Measurements from ENCODE around the gene TTC13. TPM values are rescaled to one million over a fixed set of nuclear protein-coding genes. Genes with fewer than 3 reads are reported as not detected.
"Not testable (repeated sequence)": the region's sequence is repeated elsewhere in the genome, so short reads cannot be mapped to it uniquely, and the experiment has no call there.

The TTC13 gene
- total RNA-seq, 1 donor from 2014 or later: 17.0 TPM

DNA sequence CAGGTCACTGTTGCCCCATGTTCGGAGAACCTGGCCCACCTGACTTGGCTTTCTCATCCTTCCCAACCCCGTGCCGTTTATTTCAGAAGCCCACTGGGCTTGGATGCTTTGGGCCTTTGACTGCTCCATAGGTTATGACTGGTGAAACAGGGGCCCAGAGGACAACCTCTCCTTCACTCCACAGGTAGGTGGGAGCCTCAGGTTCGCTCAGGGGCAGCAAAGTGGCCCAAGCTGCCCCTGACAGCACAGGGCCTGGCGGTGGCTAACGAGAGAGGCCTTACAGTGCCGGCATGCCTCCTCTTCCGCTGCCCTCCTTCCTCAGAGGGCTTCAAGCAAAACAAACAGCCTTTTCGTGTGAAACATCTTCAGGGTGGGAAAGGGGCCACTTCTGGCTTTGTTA, 44.5 kb upstream of the TTC13 start:
- H3K4me1 ChIP-seq: peaks cover 26% of the 10 kb centered on the region
- H3K27me3 ChIP-seq (ENCODE audit: low read depth): no peaks in the 10 kb centered on the region
- peaks cover 9% of the 10 kb centered on the region for H3K36me3 ChIP-seq
- no peaks in the 10 kb centered on the region for H3K9me3 ChIP-seq
- ATAC-seq (no peak), DNase-seq (no peak)
- H3K4me3 ChIP-seq: no peak overlapping the region
- intact Hi-C loops (cut with DNase I): no loop called here
- H3K27ac ChIP-seq: no peak overlapping the region
- TF ChIP-seq, protein P1, sequence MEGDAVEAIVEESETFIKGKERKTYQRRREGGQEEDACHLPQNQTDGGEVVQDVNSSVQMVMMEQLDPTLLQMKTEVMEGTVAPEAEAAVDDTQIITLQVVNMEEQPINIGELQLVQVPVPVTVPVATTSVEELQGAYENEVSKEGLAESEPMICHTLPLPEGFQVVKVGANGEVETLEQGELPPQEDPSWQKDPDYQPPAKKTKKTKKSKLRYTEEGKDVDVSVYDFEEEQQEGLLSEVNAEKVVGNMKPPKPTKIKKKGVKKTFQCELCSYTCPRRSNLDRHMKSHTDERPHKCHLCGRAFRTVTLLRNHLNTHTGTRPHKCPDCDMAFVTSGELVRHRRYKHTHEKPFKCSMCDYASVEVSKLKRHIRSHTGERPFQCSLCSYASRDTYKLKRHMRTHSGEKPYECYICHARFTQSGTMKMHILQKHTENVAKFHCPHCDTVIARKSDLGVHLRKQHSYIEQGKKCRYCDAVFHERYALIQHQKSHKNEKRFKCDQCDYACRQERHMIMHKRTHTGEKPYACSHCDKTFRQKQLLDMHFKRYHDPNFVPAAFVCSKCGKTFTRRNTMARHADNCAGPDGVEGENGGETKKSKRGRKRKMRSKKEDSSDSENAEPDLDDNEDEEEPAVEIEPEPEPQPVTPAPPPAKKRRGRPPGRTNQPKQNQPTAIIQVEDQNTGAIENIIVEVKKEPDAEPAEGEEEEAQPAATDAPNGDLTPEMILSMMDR (IDR thresholded peaks at IDR 0.05): no peak

DNA sequence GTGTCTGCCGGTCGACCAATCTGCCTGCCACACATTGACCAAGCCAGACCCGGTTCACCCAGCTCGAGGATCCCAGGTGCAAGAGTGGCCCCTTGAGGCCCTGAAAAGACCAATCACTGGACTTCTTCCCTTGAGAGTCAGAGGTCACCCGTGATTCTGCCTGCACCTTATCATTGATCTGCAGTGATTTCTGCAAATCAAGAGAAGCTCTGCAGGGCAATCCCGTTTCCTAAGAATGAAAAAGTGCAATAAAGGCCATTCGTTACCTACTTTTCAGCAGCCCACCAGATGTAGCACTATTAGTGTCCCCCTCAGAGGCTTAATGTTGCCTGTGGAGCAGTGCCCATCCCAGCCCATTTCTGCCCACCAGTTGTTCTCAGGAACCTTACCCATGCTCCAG, 43.9 kb upstream of the TTC13 start:
- H3K27me3 ChIP-seq (ENCODE audit: low read depth); DNase-seq; H3K9me3 ChIP-seq; H3K27ac ChIP-seq; H3K4me3 ChIP-seq; ATAC-seq; H3K36me3 ChIP-seq; intact Hi-C loops (cut with DNase I): not testable (repeated sequence)
- peaks cover 23% of the 10 kb centered on the region for H3K4me1 ChIP-seq

DNA sequence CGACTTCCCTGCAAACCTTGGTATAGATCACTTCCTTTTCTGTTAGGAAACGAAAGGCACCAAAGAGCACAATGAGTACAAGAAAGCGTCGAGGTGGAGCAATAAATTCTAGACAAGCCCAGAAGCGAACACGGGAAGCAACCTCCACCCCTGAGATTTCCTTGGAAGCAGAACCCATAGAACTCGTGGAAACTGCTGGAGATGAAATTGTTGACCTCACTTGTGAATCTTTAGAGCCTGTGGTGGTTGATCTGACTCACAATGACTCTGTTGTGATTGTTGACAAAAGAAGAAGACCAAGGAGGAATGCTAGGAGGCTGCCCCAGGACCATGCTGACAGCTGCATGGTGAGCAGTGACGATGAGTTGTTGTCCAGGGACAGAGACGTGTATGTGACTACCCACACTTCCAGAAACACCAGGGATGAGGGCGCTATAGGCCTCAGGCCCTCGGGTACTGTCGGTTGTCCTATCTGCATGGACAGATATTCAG, 42.9 kb upstream of the TTC13 start:
- Histone ChIP-seq H3K27me3 (ENCODE audit: low read depth) (no peaks in the 10 kb centered on the region), H3K36me3 (peaks cover 14% of the 10 kb centered on the region), H3K27ac (peak overlapping the region; percentile 54), H3K9me3 (no peaks in the 10 kb centered on the region), H3K4me3 (no peak overlapping the region), H3K4me1 (peaks cover 23% of the 10 kb centered on the region)
- DNase-seq (no peak), ATAC-seq (peak; percentile 54 to 57)
- TF ChIP-seq, protein P1 (IDR thresholded peaks at IDR 0.05): no peak
- intact Hi-C loops (cut with DNase I): no loop called here

DNA sequence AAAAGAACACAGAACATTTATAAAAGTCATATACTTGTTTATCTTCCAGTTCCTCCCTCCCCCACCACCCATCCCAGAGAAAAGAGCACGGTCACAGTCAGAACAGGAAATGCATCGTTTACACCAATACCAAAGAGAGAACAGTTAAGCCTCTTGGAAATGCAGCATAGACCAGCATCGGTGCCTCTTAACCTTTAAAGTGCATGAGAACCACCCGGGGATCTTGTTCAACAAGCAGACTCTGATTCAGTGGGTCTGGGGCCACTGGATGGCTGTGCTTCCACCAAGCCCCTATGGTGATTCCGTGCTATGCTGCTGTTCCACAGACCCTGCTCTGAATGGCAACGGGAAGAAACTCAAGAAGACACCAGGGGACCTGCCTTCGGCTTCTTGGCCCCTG, 42.2 kb upstream of the TTC13 start:
- intact Hi-C loops (cut with DNase I): no loop called here
- Histone ChIP-seq H3K9me3 (no peaks in the 10 kb centered on the region), H3K27ac (peak overlapping the region; percentile 54), H3K4me1 (peaks cover 23% of the 10 kb centered on the region), H3K27me3 (ENCODE audit: low read depth) (no peaks in the 10 kb centered on the region), H3K4me3 (peak overlapping the region; percentile 30), H3K36me3 (peaks cover 14% of the 10 kb centered on the region)
- no peak for DNase-seq
- TF ChIP-seq, protein P1 (IDR thresholded peaks at IDR 0.05): no peak
- ATAC-seq: peak; percentile 23 to 40

DNA sequence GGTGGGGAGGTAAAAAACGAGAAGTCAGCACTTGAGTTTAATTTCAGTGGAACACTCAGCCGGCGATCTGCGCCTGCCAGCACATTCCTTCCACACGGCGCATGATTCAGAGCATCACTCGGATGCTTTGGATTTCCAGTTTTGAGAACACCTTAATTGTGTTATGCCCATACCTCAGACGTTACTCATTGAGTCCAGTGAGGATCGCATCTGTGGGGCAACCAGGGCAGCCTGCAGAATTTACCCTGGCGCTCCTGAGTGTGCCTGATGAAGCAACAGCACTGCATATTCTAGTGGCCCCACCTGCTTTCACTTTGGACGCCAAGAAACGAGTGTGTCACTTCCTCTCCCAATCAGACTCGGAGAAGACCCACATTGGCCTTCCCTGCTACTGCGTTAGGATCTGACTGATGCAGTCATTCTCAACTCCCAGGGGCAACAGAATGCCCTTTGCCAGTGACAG, 41.5 kb upstream of the TTC13 start:
- peaks cover 23% of the 10 kb centered on the region for H3K4me1 ChIP-seq
- H3K9me3 ChIP-seq: no peaks in the 10 kb centered on the region
- H3K27ac ChIP-seq: peak overlapping the region; percentile 54
- no peaks in the 10 kb centered on the region for H3K27me3 ChIP-seq (ENCODE audit: low read depth)
- H3K4me3 ChIP-seq: peak overlapping the region; percentile 30
- peaks cover 14% of the 10 kb centered on the region for H3K36me3 ChIP-seq
- TF ChIP-seq, protein P1 (IDR thresholded peaks at IDR 0.05): no peak
- intact Hi-C loops (cut with DNase I): no loop called here
- ATAC-seq: peak; percentile 58 to 73
- DNase-seq: no peak

DNA sequence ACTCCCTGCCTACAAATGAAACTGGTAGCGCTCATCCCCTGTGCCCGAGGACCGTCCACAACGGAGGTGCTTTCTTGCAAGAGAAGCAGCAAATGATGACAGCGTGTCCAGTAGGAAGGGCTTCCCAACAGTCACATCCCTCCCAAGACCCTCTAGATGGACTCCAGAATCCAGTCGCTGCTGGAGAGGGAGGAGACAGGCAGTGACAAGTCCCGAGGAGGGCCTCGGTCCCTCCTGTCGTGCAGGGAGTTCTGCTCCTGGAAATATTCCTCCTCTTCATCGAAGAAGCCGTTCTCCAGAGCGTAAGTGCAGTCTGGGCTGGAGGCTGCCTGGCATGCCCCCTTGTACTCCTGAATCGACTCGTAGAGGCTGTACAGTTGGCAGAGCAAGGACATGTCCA, 41.0 kb upstream of the TTC13 start:
- Histone ChIP-seq H3K4me3 (peak overlapping the region; percentile 30), H3K9me3 (no peaks in the 10 kb centered on the region), H3K36me3 (peaks cover 14% of the 10 kb centered on the region), H3K27ac (peak overlapping the region; percentile 54), H3K4me1 (peaks cover 23% of the 10 kb centered on the region), H3K27me3 (ENCODE audit: low read depth) (no peaks in the 10 kb centered on the region)
- ATAC-seq (no peak), DNase-seq (no peak)
- intact Hi-C loops (cut with DNase I): no loop called here
- TF ChIP-seq, protein P1 (IDR thresholded peaks at IDR 0.05): no peak

Measured in lower lobe of right lung (tissue), 2 donors.